GM10248 (cell line): ENCODE results near the gene RAD51D.

Experiments
- CTCF ChIA-PET: fragments of 300-600 bp; sonication (Branson Sonifier 250); formaldehyde crosslinking; extraction: SDS; loops from one replicate; lab custom pipeline; 2021; ENCODE audit warnings: antibody characterized with exemption; lab: Yijun Ruan, JAX
- POLR2A ChIA-PET: fragments of 350-650 bp; sonication (Branson Sonifier 250); formaldehyde crosslinking; extraction: SDS; loops from one replicate; lab custom pipeline; 2020; ENCODE audit warnings: antibody characterized with exemption; lab: Yijun Ruan, JAX
- DNase-seq: peaks from one replicate; pipeline ENCODE4 v3.0.0; 2012; ENCODE audit errors: extremely low spot score
- TF ChIP-seq, protein P1 (sequence below): IDR thresholded peaks from 2 replicates; pipeline ENCODE4 v1.5.1; 2012; ENCODE audit warnings: mild to moderate bottlenecking, low read depth; ENCODE audit errors: extremely low read depth, missing control alignments, control extremely low read depth

RAD51D gene

DNA sequence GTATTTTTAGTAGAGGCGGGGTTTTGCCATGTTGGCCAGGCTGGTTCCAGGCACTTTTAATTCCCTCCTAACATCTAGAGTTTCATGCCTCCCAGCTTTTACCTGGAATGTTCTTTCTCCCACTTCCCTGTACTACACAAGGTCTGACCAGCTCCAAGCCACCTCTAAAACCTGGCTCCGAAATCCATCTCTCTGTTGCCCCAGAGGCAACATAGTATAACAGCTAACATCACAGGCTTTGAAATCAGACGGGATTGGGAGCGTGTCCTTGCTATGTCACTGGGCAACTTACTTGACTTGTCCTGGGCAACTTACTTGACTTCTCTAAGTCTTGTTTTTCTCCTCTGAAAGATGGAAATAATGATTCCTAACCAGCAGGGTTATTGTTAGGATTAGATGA is 43.1 kb upstream of the RAD51D start:
- DNase-seq = no peak
- CTCF ChIA-PET = interaction anchor here (0.8 to 1.7 kb wide), 2 partner anchors 21 to 586 kb away, joined by 3 read pairs; partner anchors contain the start of gene NLE1
- POLR2A ChIA-PET = no interaction called here
- TF ChIP-seq, protein P1, sequence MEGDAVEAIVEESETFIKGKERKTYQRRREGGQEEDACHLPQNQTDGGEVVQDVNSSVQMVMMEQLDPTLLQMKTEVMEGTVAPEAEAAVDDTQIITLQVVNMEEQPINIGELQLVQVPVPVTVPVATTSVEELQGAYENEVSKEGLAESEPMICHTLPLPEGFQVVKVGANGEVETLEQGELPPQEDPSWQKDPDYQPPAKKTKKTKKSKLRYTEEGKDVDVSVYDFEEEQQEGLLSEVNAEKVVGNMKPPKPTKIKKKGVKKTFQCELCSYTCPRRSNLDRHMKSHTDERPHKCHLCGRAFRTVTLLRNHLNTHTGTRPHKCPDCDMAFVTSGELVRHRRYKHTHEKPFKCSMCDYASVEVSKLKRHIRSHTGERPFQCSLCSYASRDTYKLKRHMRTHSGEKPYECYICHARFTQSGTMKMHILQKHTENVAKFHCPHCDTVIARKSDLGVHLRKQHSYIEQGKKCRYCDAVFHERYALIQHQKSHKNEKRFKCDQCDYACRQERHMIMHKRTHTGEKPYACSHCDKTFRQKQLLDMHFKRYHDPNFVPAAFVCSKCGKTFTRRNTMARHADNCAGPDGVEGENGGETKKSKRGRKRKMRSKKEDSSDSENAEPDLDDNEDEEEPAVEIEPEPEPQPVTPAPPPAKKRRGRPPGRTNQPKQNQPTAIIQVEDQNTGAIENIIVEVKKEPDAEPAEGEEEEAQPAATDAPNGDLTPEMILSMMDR = no peak

DNA sequence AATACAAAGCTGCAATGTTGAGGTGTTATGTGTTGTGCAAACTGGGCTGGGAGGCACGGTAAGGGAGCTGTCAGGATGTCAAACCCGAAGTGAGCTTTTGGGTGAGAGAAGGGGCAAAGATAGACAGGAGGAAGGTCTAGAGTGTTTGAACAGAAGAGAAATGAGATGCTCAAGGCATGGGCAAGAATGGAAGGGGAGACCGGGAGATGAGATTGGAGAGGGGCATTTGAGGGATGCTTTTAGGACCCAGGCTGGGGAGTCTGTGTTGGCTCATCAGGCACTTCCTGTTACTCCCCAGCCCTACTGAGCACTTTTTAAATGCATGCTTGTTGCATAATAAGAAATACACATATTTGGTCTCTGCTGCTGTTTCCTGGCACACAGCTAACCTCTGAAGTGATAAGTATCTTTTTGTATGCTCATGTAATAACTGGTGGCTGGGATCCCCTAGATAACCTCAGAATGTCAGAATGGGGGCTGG is 41.7 kb upstream of the RAD51D start:
- TF ChIP-seq, protein P1 = no peak
- DNase-seq = no peak
- CTCF ChIA-PET = interaction anchor here (1.0 kb wide), 1 partner anchor 8 kb away, joined by 3 read pairs; no protein-coding TSS in a partner anchor
- POLR2A ChIA-PET = interaction anchor here (0.6 kb wide), 1 partner anchor 212 kb away, joined by 3 read pairs; the partner anchor contains the start of gene SLFN11

DNA sequence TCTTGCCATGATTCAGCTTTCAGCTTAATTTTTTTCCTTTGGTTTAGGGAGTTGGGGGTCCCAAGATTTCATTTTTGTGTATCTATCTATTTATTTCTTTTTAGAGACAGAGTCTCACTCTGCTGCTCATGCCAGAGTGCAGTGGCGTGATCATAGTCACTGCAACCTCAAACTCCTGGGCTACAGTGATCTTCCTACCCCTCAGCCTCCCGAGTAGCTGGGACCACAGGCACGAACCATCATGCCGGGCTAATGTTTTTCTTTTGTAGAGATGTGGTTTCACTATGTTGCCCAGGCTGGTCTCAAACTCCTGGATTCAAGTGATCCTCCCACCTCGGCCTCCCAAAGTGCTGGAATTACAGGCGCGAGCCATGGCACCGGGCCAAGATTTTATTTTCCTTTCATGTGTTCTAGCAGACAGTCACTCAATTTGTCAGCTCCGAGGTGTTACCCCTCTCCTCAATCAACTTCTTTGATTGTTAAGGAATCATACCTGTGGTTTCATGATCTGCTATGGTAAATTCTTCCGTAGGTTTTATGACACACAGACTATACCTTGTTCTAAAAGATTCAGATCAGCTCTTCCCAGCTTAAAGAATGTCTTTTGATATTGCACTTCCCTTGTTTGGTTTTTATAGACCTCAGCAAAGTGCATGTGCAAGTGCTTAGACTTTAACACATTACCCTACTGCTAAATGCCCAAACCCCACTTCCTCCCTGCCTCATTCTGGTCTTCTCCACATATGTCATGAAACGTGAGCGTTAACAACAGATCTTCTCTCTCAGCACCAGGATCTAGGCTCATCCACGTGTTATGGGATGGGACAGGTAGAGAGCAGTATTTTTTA is 40.9 kb upstream of the RAD51D start:
- DNase-seq = no peak
- CTCF ChIA-PET = interaction anchor here (1.0 kb wide), 1 partner anchor 9 kb away, joined by 3 read pairs; no protein-coding TSS in a partner anchor
- POLR2A ChIA-PET = interaction anchor here (0.6 kb wide), 1 partner anchor 213 kb away, joined by 3 read pairs; the partner anchor contains the start of gene SLFN11
- TF ChIP-seq, protein P1 = no peak

DNA sequence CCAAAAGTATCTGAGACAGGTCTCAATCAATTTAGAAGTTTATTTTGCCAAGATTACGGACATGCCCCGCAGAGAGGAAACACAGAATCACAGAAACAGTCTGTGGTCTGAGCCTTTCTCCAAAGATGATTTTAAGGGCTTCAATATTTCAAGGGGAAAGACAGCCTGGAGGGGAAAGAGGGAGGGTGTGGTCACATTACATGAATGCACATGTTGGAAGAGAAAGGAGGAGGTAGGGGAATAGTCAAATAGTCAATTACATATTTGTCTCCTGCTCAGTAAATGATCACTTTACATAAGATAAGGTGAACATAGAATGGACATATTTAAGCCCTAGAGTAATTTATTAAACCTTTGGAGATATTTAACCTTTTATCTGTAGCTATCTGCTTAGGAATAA is 40.3 kb upstream of the RAD51D start:
- TF ChIP-seq, protein P1 = no peak
- ChIA-PET CTCF (interaction anchor here (1.0 kb wide), 1 partner anchor 9 kb away, joined by 3 read pairs; no protein-coding TSS in a partner anchor), POLR2A (no interaction called here)
- DNase-seq = no peak

DNA sequence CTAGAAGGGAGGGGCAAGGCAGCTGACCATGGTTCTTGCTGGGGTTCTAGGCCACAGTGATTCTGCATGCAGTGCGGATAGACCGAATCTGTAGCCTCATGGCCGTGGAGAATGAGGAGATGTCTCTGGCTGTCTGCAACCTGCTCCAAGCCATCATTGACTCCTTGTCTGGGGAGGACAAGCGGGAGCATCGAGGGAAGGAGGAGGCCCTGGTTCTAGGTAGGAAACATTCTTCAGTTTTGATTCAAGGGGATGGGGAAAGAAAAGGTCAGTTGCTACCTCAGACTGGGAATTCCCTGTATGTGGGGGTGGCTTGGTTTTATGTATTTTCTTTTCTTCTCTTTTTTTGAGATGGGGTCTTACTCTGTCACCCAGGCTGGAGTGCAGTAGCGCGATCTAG is 35.6 kb upstream of the RAD51D start:
- DNase-seq = no peak
- TF ChIP-seq, protein P1 = no peak
- ChIA-PET CTCF (no interaction called here), POLR2A (no interaction called here)
